Lower leg skin (tissue), 3 donors: ENCODE data around the gene NPAS3.

ENCODE experiments used
- CTCF ChIP-seq, 3 donors: fragments of 450-650 bp; IDR thresholded peaks; one replicate each; pipeline ENCODE4 v1.5.1; 2016; ENCODE audit warnings: antibody characterized with exemption in 3 of 3, mild to moderate bottlenecking in 3 of 3, moderate library complexity in 2 of 3
- POLR2A ChIP-seq, 2 donors: fragments of 450-650 bp; IDR thresholded peaks; one replicate each; pipeline ENCODE4 v1.6.1; 2016 to 2017; ENCODE audit warnings: antibody characterized with exemption in 2 of 2, mild to moderate bottlenecking in 1 of 2, moderate library complexity in 1 of 2

GRCh38 chr14:33622496-33622895 lies 683.8 kb downstream of the NPAS3 start:
- no peak for TF ChIP-seq POLR2A (IDR thresholded peaks at IDR 0.05)
- TF ChIP-seq CTCF (IDR thresholded peaks at IDR 0.05) = no peak
